ENCODE data around the gene CNIH3. TPM values are rescaled to one million over a fixed set of nuclear protein-coding genes. Genes with fewer than 3 reads are reported as not detected.

The CNIH3 gene
- total RNA-seq, 1 experiment from 2014 or later: 4.2 TPM

GRCh38 chr1:224698015-224698451, 81.9 kb downstream of the CNIH3 start:
- Histone ChIP-seq H3K23me2 (ENCODE audit: insufficient read length, low read depth, low read length, poor library complexity, severe bottlenecking) (no peaks in the 10 kb centered on the region), H4K20me1 (ENCODE audit: control insufficient read depth, insufficient read depth, insufficient read length) (no peaks in the 10 kb centered on the region), H2BK15ac (ENCODE audit: low read depth, low read length) (no peak overlapping the region), H2AK5ac (ENCODE audit: insufficient read length, low read length) (no peak overlapping the region), H3K4me1 (ENCODE audit: insufficient read depth, low read length) (no peaks in the 10 kb centered on the region), H3K4ac (ENCODE audit: low read depth, low read length) (no peak overlapping the region), H2AFZ (ENCODE audit: low read length) (no peak overlapping the region), H3K23ac (ENCODE audit: insufficient read length, low read depth, low read length) (no peak overlapping the region), H2BK12ac (ENCODE audit: insufficient read length, low read depth, low read length) (no peak overlapping the region), H3K27me3 (ENCODE audit: insufficient read depth, low read length) (no peaks in the 10 kb centered on the region), H3K27ac (ENCODE audit: insufficient read length, low read depth, low read length) (no peak overlapping the region), H3K9me3 (ENCODE audit: control insufficient read depth, low read depth, low read length) (no peaks in the 10 kb centered on the region), H3K18ac (ENCODE audit: insufficient read length, low read depth, low read length) (no peak overlapping the region), H2BK20ac (ENCODE audit: low read depth, low read length, poor library complexity, severe bottlenecking) (no peak overlapping the region), H3K56ac (ENCODE audit: insufficient read length, low read depth, low read length) (no peak overlapping the region), H3K14ac (ENCODE audit: insufficient read depth, low read length) (no peak overlapping the region), H2BK120ac (ENCODE audit: low read depth, low read length, poor library complexity, severe bottlenecking) (no peak overlapping the region), H3K79me2 (ENCODE audit: insufficient read depth, low read length) (no peaks in the 10 kb centered on the region), H4K5ac (ENCODE audit: insufficient read length, low read depth, low read length) (no peak overlapping the region), H4K8ac (replicated peaks; ENCODE audit: insufficient read length, low read depth, low read length) (no peak overlapping the region), H3T11ph (ENCODE audit: low read length) (no peak overlapping the region), H3K4me2 (ENCODE audit: insufficient read depth, insufficient read length, low read length) (no peak overlapping the region), H2BK5ac (ENCODE audit: insufficient read length, low read length) (no peak overlapping the region), H4K91ac (ENCODE audit: insufficient read length, low read depth, low read length) (no peak overlapping the region), H3K9ac (ENCODE audit: extremely low read depth, insufficient read length, low read length) (no peak overlapping the region), H3K79me1 (ENCODE audit: insufficient read depth, low read depth, low read length, poor library complexity, severe bottlenecking) (no peaks in the 10 kb centered on the region)
- no peaks in the 10 kb centered on the region for H3K9me3 Mint-ChIP-seq
- H3K36me3 Mint-ChIP-seq (ENCODE audit: insufficient read depth in 1 of 3, low read depth in 3 of 3): no peaks in the 10 kb centered on the region; a peak in 1 of 7 replicates
- DNase-seq: no peak
- no CpG with 5 or more reads among the region's 4 CpGs for WGBS (ENCODE audit: extremely low coverage, insufficient read length, low lambda C conversion rate)
- no peak overlapping the region for H3K27ac Mint-ChIP-seq
- H3K4me1 Mint-ChIP-seq: peaks cover 17 to 25% of the 10 kb centered on the region in 2 experiments
- TF ChIP-seq CTCF (conservative IDR thresholded peaks at IDR 0.05): no peak
- no peaks in the 10 kb centered on the region for H3K27me3 Mint-ChIP-seq (ENCODE audit: low read depth)
- H3K4me3 Mint-ChIP-seq: no peak overlapping the region
